OCI-LY3 (cell line): ENCODE results near the gene ASB6.

Source experiments
- H2AFZ ChIP-seq: fragments of 200-600, 300-600 bp; shearing (Covaris generic); 2 replicates; pipeline ENCODE4 v1.6.0; 2014; ENCODE audit warnings: antibody characterized with exemption, low read depth, low read length
- H3K27ac ChIP-seq: fragments of 200-600, 300-600 bp; sonication (generic); 2 replicates; pipeline ENCODE4 v1.5.1; 2014; ENCODE audit warnings: mild to moderate bottlenecking, low read length, moderate library complexity, mixed read lengths
- H3K27me3 ChIP-seq: fragments of 200-600, 300-600 bp; sonication (generic); 2 replicates; pipeline ENCODE4 v1.6.1; 2014; ENCODE audit warnings: low read depth, low read length, mixed read lengths
- H3K36me3 ChIP-seq: fragments of 200-600, 300-600 bp; sonication (generic); replicated peaks from 2 replicates; pipeline ENCODE3; 2014; ENCODE audit warnings: low read depth, low read length, mixed read lengths
- H3K4me1 ChIP-seq: fragments of 300-600, 200-600 bp; sonication (generic); 2 replicates; pipeline ENCODE4 v1.6.1; 2014; ENCODE audit warnings: low read length, mixed read lengths
- H3K4me2 ChIP-seq: fragments of 200-600, 300-600 bp; sonication (generic); 2 replicates; pipeline ENCODE4 v1.6.1; 2014; ENCODE audit warnings: low read length, mixed read lengths
- H3K4me3 ChIP-seq: fragments of 300-600, 200-600 bp; sonication (generic); 2 replicates; pipeline ENCODE4 v1.5.1; 2014; ENCODE audit warnings: antibody characterized with exemption, mild to moderate bottlenecking, low read length, moderate library complexity
- H3K79me2 ChIP-seq: fragments of 300-600, 200-600 bp; shearing (Covaris generic); 2 replicates; pipeline ENCODE4 v1.6.1; 2014; ENCODE audit warnings: mild to moderate bottlenecking, low read length, mixed read lengths
- H3K9ac ChIP-seq: fragments of 300-600, 200-600 bp; shearing (Covaris generic); 2 replicates; pipeline ENCODE4 v1.6.0; 2014; ENCODE audit warnings: mild to moderate bottlenecking, low read length, moderate library complexity
- H3K9me3 ChIP-seq: fragments of 200-600, 300-600 bp; shearing (Covaris generic); 2 replicates; pipeline ENCODE4 v1.6.1; 2014; ENCODE audit warnings: low read length, mixed read lengths; ENCODE audit not compliant: insufficient read depth
- H4K20me1 ChIP-seq: fragments of 200-600, 300-600 bp; sonication (generic); 2 replicates; pipeline ENCODE4 v1.6.1; 2016; ENCODE audit warnings: low read length, mixed read lengths; ENCODE audit not compliant: insufficient read depth
- EZH2phosphoT487 ChIP-seq: fragments of 200-600 bp; shearing (Covaris generic); IDR thresholded peaks from 2 replicates; pipeline ENCODE4 v1.6.1; 2018; ENCODE audit warnings: antibody characterized with exemption, mixed run types, low read depth
- TF ChIP-seq, protein P1 (sequence below): fragments of 200-600, 300-600 bp; sonication (generic); IDR thresholded peaks from 2 replicates; pipeline ENCODE4 v1.5.1; 2014; ENCODE audit warnings: antibody characterized with exemption, low read length, low read depth

The ASB6 gene

DNA sequence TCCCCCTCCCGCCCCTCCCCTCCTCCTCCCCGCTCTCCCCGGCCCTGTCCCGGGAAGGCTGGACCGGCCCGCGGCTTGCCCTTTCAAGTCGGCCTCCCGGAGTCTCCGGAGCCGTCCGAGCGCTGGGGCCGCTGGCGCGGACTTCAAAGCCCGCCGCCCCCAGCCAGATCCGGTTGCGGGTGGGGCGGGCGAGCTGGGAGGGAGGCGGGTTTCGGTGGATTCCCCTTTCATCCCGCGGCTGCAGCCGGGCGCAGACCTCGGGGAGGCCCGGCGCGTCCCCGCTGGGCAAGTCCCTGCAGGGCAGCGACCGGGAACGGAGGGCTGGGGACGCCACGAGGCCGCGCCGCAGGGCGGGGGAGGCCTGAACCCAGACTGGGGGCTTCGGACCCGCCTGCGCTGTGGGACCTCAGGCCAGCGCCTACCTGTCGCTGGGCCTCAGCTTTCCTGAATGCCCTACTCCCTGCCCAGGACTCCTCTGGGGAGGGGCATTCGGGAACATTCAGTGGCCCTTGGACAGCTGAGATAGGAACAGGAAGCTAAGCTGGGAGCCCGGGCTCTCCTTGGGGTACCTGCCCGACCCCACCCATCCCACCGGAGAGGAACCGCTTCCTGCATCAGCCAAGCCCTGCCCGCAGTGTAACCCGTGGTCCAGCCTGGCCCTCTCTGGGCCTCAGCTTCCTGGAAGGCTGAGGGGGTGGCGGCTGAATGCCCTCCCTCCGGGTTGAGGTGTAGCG lies 44.4 kb downstream of the ASB6 start:
- H3K4me3 ChIP-seq: no peak overlapping the region
- H3K9ac ChIP-seq: no peak overlapping the region
- no peaks in the 10 kb centered on the region for H4K20me1 ChIP-seq
- no peaks in the 10 kb centered on the region for H3K36me3 ChIP-seq
- TF ChIP-seq, protein P1, sequence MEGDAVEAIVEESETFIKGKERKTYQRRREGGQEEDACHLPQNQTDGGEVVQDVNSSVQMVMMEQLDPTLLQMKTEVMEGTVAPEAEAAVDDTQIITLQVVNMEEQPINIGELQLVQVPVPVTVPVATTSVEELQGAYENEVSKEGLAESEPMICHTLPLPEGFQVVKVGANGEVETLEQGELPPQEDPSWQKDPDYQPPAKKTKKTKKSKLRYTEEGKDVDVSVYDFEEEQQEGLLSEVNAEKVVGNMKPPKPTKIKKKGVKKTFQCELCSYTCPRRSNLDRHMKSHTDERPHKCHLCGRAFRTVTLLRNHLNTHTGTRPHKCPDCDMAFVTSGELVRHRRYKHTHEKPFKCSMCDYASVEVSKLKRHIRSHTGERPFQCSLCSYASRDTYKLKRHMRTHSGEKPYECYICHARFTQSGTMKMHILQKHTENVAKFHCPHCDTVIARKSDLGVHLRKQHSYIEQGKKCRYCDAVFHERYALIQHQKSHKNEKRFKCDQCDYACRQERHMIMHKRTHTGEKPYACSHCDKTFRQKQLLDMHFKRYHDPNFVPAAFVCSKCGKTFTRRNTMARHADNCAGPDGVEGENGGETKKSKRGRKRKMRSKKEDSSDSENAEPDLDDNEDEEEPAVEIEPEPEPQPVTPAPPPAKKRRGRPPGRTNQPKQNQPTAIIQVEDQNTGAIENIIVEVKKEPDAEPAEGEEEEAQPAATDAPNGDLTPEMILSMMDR: no peak
- TF ChIP-seq EZH2phosphoT487: no peak
- peaks cover 18% of the 10 kb centered on the region for H3K4me1 ChIP-seq
- H3K4me2 ChIP-seq: no peak overlapping the region
- H3K9me3 ChIP-seq: no peaks in the 10 kb centered on the region
- H2AFZ ChIP-seq: no peak overlapping the region
- H3K27ac ChIP-seq: no peak overlapping the region
- peaks cover 15% of the 10 kb centered on the region; the same call in 1 of the 2 replicates for H3K27me3 ChIP-seq
- no peaks in the 10 kb centered on the region for H3K79me2 ChIP-seq

DNA sequence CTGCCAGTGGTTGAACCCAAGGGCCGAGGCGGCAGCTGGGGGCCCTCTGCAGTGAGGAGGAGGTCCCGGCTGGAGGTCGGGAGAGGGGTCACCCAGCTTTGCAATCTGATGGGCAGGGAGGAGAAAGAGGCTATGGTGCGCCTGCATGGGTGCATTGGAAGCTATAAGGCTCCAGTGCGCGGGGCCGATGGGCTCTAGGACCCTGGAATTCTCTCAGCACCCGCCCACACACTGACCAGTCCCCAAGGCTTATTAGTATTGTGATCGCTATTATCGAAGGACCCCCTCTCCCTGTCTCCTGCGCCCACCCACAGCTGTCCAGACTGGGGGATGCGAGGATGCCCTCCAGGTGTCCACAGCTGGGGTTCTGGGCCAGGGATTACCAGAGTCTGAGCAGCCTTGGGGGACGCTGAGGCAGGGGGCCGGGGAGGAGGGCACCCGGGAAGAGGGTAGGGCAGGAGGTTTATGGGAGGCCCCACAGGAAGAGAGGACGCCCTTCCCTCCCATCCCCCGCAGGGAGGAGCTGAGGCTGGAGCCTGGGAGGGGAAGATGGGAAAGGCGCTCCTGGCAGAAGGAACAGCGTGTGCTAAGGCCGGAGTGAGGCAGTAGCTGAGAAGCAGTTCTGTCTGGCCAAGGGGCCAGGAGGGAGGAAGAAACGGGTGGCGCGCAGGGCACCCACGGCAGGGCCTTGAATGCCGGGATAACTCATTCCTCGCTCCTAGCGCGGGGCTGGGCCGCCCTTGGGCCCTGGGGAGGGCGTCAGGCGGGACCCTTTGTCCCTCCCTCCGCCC lies 45.2 kb downstream of the ASB6 start:
- Histone ChIP-seq H3K4me2 (no peak overlapping the region), H3K9me3 (no peaks in the 10 kb centered on the region), H3K4me3 (no peak overlapping the region), H3K27me3 (peaks cover 15% of the 10 kb centered on the region; the same call in 1 of the 2 replicates), H3K79me2 (no peaks in the 10 kb centered on the region), H4K20me1 (no peaks in the 10 kb centered on the region), H3K4me1 (peaks cover 14% of the 10 kb centered on the region), H3K27ac (no peak overlapping the region), H3K36me3 (no peaks in the 10 kb centered on the region), H3K9ac (no peak overlapping the region), H2AFZ (no peak overlapping the region)
- no peak for TF ChIP-seq EZH2phosphoT487
- TF ChIP-seq, protein P1: no peak

DNA sequence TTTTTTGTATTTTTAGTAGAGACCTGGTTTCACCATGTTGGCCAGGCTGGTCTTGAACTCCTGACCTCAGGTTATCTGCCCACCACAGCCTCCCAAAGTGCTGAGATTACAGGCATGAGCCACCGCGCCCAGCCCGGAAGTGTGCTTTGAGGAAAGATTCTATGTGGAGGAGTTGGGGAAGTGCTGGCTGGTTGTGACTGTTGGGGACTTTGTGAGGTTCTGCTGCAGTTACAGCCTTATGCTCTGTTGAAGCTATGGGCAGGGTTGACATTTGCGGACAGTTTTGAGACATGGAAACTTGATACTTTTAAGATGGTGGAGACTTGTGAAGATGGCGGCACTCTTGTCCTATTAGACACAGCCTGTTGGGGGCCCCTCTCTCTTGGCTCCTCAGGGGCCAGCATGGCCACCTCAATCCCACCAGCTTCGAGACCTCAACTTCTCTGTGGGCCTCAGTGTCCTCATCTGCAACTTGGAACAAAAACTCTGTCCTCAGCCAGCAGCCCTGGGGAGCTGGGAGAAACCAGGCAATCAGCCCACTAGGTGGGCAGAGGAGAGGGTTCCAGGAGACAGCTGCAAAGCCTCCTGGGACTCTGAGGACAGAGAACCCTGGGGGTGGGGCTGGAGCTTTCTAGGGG lies 45.9 kb downstream of the ASB6 start:
- Histone ChIP-seq H3K4me1 (peaks cover 14% of the 10 kb centered on the region), H4K20me1 (no peaks in the 10 kb centered on the region), H3K79me2 (no peaks in the 10 kb centered on the region), H2AFZ (no peak overlapping the region), H3K4me2 (no peak overlapping the region), H3K9ac (no peak overlapping the region), H3K9me3 (no peaks in the 10 kb centered on the region), H3K36me3 (no peaks in the 10 kb centered on the region), H3K4me3 (no peak overlapping the region), H3K27ac (no peak overlapping the region), H3K27me3 (peaks cover 15% of the 10 kb centered on the region; the same call in 1 of the 2 replicates)
- TF ChIP-seq, protein P1: no peak
- no peak for TF ChIP-seq EZH2phosphoT487

DNA sequence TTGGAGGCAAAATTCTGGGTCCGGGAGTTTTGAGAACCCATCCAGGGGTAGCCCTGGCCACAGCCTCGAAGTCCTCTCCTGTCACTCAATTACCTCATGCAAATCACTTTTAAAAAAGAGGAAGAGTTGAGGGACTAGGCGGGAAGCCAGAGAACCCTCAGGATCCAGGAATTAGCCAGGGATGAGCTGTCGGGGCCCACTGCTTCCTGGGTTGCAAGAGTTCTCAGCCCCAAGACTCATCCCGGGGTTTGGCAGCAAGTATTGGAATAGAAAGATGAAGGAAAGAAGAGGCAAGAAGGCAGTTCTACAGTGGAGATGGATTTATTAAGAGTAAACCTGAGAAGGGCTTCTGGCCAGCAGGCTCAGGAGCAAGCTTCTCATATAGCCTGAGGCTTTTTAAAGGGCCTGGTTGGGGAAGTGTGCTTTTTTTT lies 46.6 kb downstream of the ASB6 start:
- H3K27ac ChIP-seq: no peak overlapping the region
- H3K9ac ChIP-seq: no peak overlapping the region
- peaks cover 15% of the 10 kb centered on the region; the same call in 1 of the 2 replicates for H3K27me3 ChIP-seq
- TF ChIP-seq, protein P1: no peak
- TF ChIP-seq EZH2phosphoT487: no peak
- H3K4me1 ChIP-seq: peaks cover 14% of the 10 kb centered on the region
- H3K4me2 ChIP-seq: no peak overlapping the region
- no peak overlapping the region for H3K4me3 ChIP-seq
- H3K79me2 ChIP-seq: no peaks in the 10 kb centered on the region
- no peak overlapping the region for H2AFZ ChIP-seq
- no peaks in the 10 kb centered on the region for H4K20me1 ChIP-seq
- H3K36me3 ChIP-seq: no peaks in the 10 kb centered on the region
- H3K9me3 ChIP-seq: no peaks in the 10 kb centered on the region
